HepG2 (cell line): ENCODE results near the gene CCDC167. TPM values are rescaled to one million over a fixed set of nuclear protein-coding genes. Genes with fewer than 3 reads are reported as not detected.

Source experiments
- ATAC-seq: fragments of 200-7000 bp; cut with Tn5 transposase; 3 replicates; pipeline ENCODE4 v1.9.1; 2020; ENCODE audit warnings: mild to moderate bottlenecking, moderate library complexity
- BruUV-seq: library from RNA; stranded (reverse); fragments of 400-500 nt; replicated peaks from 2 replicates; lab custom pipeline; 2021; lab: Mats Ljungman, UMichigan
- CTCF ChIA-PET: fragments of 300-600 bp; formaldehyde crosslinking; extraction: SDS; loops from one replicate; lab custom pipeline; 2021; ENCODE audit warnings: low total read pairs, inconsistent platforms, low intra/inter-chr PET ratio; lab: Yijun Ruan, JAX
- POLR2A ChIA-PET: fragments of 350-600 bp; sonication (Branson Sonifier 250); formaldehyde crosslinking; loops from one replicate; lab custom pipeline; 2020; ENCODE audit warnings: antibody characterized with exemption, inconsistent platforms; lab: Yijun Ruan, JAX
- DNase-seq: peaks from one replicate; pipeline ENCODE4 v3.0.0-alpha.2; 2015; ENCODE audit warnings: low spot score
- FAIRE-seq: peaks from 3 replicates; lab custom pipeline; 2011; peaks lifted over from hg19 to GRCh38; lab: Jason Lieb, UNC
- H2AFZ ChIP-seq: one replicate; pipeline ENCODE4 v1.6.1; 2011; ENCODE audit warnings: low read length, inconsistent platforms
- H3K27ac ChIP-seq: fragments of 300-600 bp; 3 replicates; pipeline ENCODE4 v1.8.0; 2011; ENCODE audit warnings: mixed run types, mild to moderate bottlenecking, mixed read lengths, low read length, inconsistent platforms; ENCODE audit not compliant: insufficient read depth; ENCODE audit errors: extremely low read length
- H3K27me3 ChIP-seq, 2 experiments: fragments of 200-600 bp in 1 of 2; 2 replicates in 1 of 2; 3 replicates in 1 of 2; pipeline versions ENCODE4 v1.6.0 to v1.8.0; 2011; ENCODE audit warnings: low read length in 2 of 2, mild to moderate bottlenecking in 2 of 2, moderate library complexity in 2 of 2, inconsistent platforms in 1 of 2; ENCODE audit not compliant: insufficient read depth in 2 of 2, control insufficient read depth in 1 of 2
- H3K36me3 ChIP-seq, 2 experiments: fragments of 200-600 bp in 1 of 2; replicated peaks in 1 of 2; 2 replicates in 1 of 2; 3 replicates in 1 of 2; pipeline versions ENCODE4 v1.5.1 to v1.8.0; 2011; ENCODE audit warnings: low read length in 2 of 2, inconsistent platforms in 1 of 2; ENCODE audit not compliant: insufficient read depth in 2 of 2, control insufficient read depth in 1 of 2
- H3K4me1 ChIP-seq: 2 replicates; pipeline ENCODE4 v1.5.1; 2012; ENCODE audit warnings: low read length, inconsistent platforms; ENCODE audit not compliant: insufficient read depth
- H3K4me2 ChIP-seq: 2 replicates; pipeline ENCODE4 v1.6.0; 2011; ENCODE audit warnings: low read depth, low read length, inconsistent platforms
- H3K4me3 ChIP-seq, 3 experiments: fragments of 200-600 bp in 1 of 3; sonication (generic), shearing (Covaris generic) in 1 of 3; replicated peaks in 1 of 3; 2 replicates each; pipeline ENCODE4 v1.5.1; 2011 to 2016; ENCODE audit warnings: low read length in 3 of 3, inconsistent platforms in 2 of 3, low read depth in 2 of 3, mild to moderate bottlenecking in 2 of 3, control low read depth in 1 of 3, mixed read lengths in 1 of 3; ENCODE audit not compliant: insufficient read depth in 1 of 3
- H3K79me2 ChIP-seq: one replicate; pipeline ENCODE4 v1.6.1; 2011; ENCODE audit warnings: low read length, inconsistent platforms; ENCODE audit not compliant: insufficient read depth
- H3K9ac ChIP-seq: 2 replicates; pipeline ENCODE4 v1.6.0; 2011; ENCODE audit warnings: mild to moderate bottlenecking, low read depth, low read length, inconsistent platforms; ENCODE audit not compliant: insufficient read depth
- H3K9me3 ChIP-seq: 2 replicates; pipeline ENCODE4 v1.5.1; 2012; ENCODE audit warnings: mild to moderate bottlenecking, low read length
- H4K20me1 ChIP-seq: 2 replicates; pipeline ENCODE4 v1.6.0; 2011; ENCODE audit warnings: inconsistent platforms, mild to moderate bottlenecking, low read length, moderate library complexity; ENCODE audit not compliant: insufficient read depth
- CBX1 ChIP-seq: IDR thresholded peaks from one replicate; pipeline ENCODE4 v1.6.1; 2016; ENCODE audit warnings: antibody characterized with exemption, low read depth
- CREM ChIP-seq, 2 experiments: sonication (generic) in 1 of 2; formaldehyde crosslinking in 1 of 2; IDR thresholded peaks; 2 replicates each; pipeline versions ENCODE4 v1.4.0 to v1.6.1; 2016 to 2020; ENCODE audit warnings: antibody characterized with exemption in 1 of 2, mild to moderate bottlenecking in 1 of 2, missing genetic modification reagents in 1 of 2
- KDM3A ChIP-seq: IDR thresholded peaks from 2 replicates; pipeline ENCODE4 v1.6.1; 2018; ENCODE audit warnings: low read depth, missing compliant biosample characterization
- MBNL3 ChIP-seq: fragments of 250-450 bp; sonication (Bioruptor Pico); conservative IDR thresholded peaks from 2 replicates; pipeline ENCODE4 v1.8.0; 2022; ENCODE audit warnings: mild to moderate bottlenecking, inconsistent platforms
- RELA ChIP-seq: sonication (generic); formaldehyde crosslinking; IDR thresholded peaks from 2 replicates; pipeline ENCODE4 v1.4.0; 2020; ENCODE audit warnings: missing genetic modification reagents
- SP4 ChIP-seq: sonication (generic); formaldehyde crosslinking; IDR thresholded peaks from 2 replicates; pipeline ENCODE4 v1.8.1; 2023; ENCODE audit warnings: mild to moderate bottlenecking, missing genetic modification reagents
- TRIM24 ChIP-seq: sonication (generic); formaldehyde crosslinking; IDR thresholded peaks from 2 replicates; pipeline ENCODE4 v1.8.0; 2022; ENCODE audit warnings: mild to moderate bottlenecking, missing genetic modification reagents
- ZNF142 ChIP-seq: sonication (generic); formaldehyde crosslinking; IDR thresholded peaks from 2 replicates; pipeline ENCODE4 v1.4.0; 2020; ENCODE audit warnings: missing genetic modification reagents
- ZNF3 ChIP-seq: IDR thresholded peaks from 2 replicates; pipeline ENCODE4 v1.7.0; 2017; ENCODE audit warnings: inconsistent platforms
- ZNF510 ChIP-seq: sonication (generic); formaldehyde crosslinking; IDR thresholded peaks from 2 replicates; pipeline ENCODE4 v1.4.0; 2020; ENCODE audit warnings: low read depth, mild to moderate bottlenecking, missing genetic modification reagents
- ZNF614 ChIP-seq: IDR thresholded peaks from 2 replicates; pipeline ENCODE4 v1.6.1; 2018; ENCODE audit warnings: missing biosample characterization, missing genetic modification reagents, inconsistent platforms, borderline replicate concordance
- ZNF746 ChIP-seq: sonication (generic); formaldehyde crosslinking; IDR thresholded peaks from 2 replicates; pipeline ENCODE4 v1.8.0; 2022; ENCODE audit warnings: mild to moderate bottlenecking, missing genetic modification reagents
- ZNF761 ChIP-seq: sonication (generic); formaldehyde crosslinking; conservative IDR thresholded peaks from 2 replicates; pipeline ENCODE4 v1.4.0; 2020; ENCODE audit warnings: mild to moderate bottlenecking, missing genetic modification reagents
- ZNF766 ChIP-seq: sonication (generic); formaldehyde crosslinking; IDR thresholded peaks from 2 replicates; pipeline ENCODE4 v1.5.0; 2020; ENCODE audit warnings: missing genetic modification reagents, borderline replicate concordance
- ZSCAN29 ChIP-seq: sonication (generic); formaldehyde crosslinking; conservative IDR thresholded peaks from 2 replicates; pipeline ENCODE4 v1.4.0; 2020; ENCODE audit warnings: mild to moderate bottlenecking, missing genetic modification reagents
- WGBS: methylation state at CpG from one replicate; pipeline ENCODE4 v1.1.6; 2017; ENCODE audit warnings: low lambda C conversion rate; 5-methylcytosine and 5-hydroxymethylcytosine counted together
- in situ Hi-C: cut with HindIII; loops from 2 replicates; pipeline ENCODE4 v1.10.0; 2017; ENCODE audit warnings: low pct_unique_long_range_greater_than_20kb; ENCODE audit not compliant: extremely low pct_ligation_motif_present
- intact Hi-C: fragments of 100-400 bp; cut with micrococcal nuclease; formaldehyde crosslinking; loops from one replicate; pipeline ENCODE4 v1.10.0; 2022; ENCODE audit not compliant: unreplicated experiment
- polyA plus RNA-seq, 8 experiments: library from polyadenylated mRNA; depleted of rRNA in 3 of 8; stranded (reverse) in 7 of 8; unstranded in 1 of 8; fragments of >200 nt; fragmentation: Illumina TruSeq in 4 of 8; extraction: Trizol in 4 of 8; gene quantifications; 2 replicates each; pipeline versions ENCODE4 v1.2.1 to v1.2.3, GENCODE V29; 2011 to 2016; ENCODE audit warnings: low read depth in 4 of 8, missing spikeins in 1 of 8, mixed read lengths in 1 of 8; ENCODE audit not compliant: insufficient read depth in 1 of 8
- total RNA-seq, 5 experiments: library from RNA; depleted of rRNA; stranded (reverse); fragments of >200 nt; fragmentation: Illumina TruSeq; extraction: Trizol; gene quantifications; 2 replicates each; pipeline ENCODE4 v1.2.3, GENCODE V29; 2016; ENCODE audit warnings: low read depth in 1 of 5

The CCDC167 gene
- total and polyA plus RNA-seq, 2 of the 13 experiments (the other 11 are each of a cell fraction or from before 2014, with no cell fraction given) = 48.4 to 66.8 TPM

GRCh38 chr6:37491830-37492208 lies 7.9 kb downstream of the CCDC167 start:
- ChIA-PET CTCF (no interaction called here), POLR2A (interaction anchor here (1.3 kb wide), 1 partner anchor 8 kb away, joined by 3 read pairs; no protein-coding TSS in a partner anchor)
- Histone ChIP-seq H3K4me1 (peaks cover 11% of the 10 kb centered on the region), H3K79me2 (no peaks in the 10 kb centered on the region), H2AFZ (no peak overlapping the region), H4K20me1 (no peaks in the 10 kb centered on the region), H3K27me3 (no peaks in the 10 kb centered on the region), H3K4me2 (no peak overlapping the region), H3K9me3 (no peaks in the 10 kb centered on the region), H3K4me3 (no peak overlapping the region), H3K9ac (no peak overlapping the region), H3K27ac (no peak overlapping the region), H3K36me3 (0 out of 5 replicates have a peak, but pooled peaks cover 0 to 2% of the 10 kb centered on the region in 2 experiments)
- DNase-seq = no peak
- intact Hi-C loops = loop anchor here (5.0 kb wide), 1 partner anchor 565 kb away; no protein-coding TSS in a partner anchor
- ATAC-seq = no peak
- no peak for FAIRE-seq
- BruUV-seq = no TSS peak
- 91% methylated on average over 4 of the region's 5 CpGs for WGBS
- TF ChIP-seq ZNF761 (no peak), CREM (IDR thresholded peaks at IDR 0.05) (no peak), CREM (CRISPR knock-in tag; IDR thresholded peaks at IDR 0.05) (no peak), MBNL3 (CRISPR knock-in tag) (no peak), SP4 (CRISPR knock-in tag) (no peak), ZSCAN29 (no peak), RELA (CRISPR knock-in tag) (no peak), ZNF142 (no peak), ZNF766 (CRISPR knock-in tag) (no peak), CBX1 (no peak), TRIM24 (CRISPR knock-in tag) (no peak), ZNF3 (no peak), ZNF746 (no peak), KDM3A (CRISPR knock-in tag) (no peak), ZNF510 (no peak), ZNF614 (CRISPR knock-in tag) (no peak)
- in situ Hi-C loops = no loop called here
